Activated CD8-positive, alpha-beta memory T cell treated with anti-CD3 and anti-CD28 coated beads for 48 hours (primary cell): Measurements from ENCODE around the gene MICB.

Source experiments
- DNase-seq, 3 experiments: peaks; one replicate each; pipeline ENCODE4 v3.0.0-alpha.2; 2020; ENCODE audit warnings: low read depth in 2 of 3, low spot score in 2 of 3

The MICB gene

GRCh38 chr6:31559606-31559957 lies 61.6 kb downstream of the MICB start:
- no peak for DNase-seq

- peak in 1 of 3 experiments; percentile 23 for DNase-seq
These were observed 62.2 kb downstream of the MICB start for GRCh38 chr6:31559958-31560696.

- DNase-seq = no peak
These were observed 62.7 kb downstream of the MICB start for GRCh38 chr6:31560697-31561058.
